ENCODE data around the gene SLC16A5.
A peak's percentile ranks its signal among the peaks of the same experiment; 100 is the strongest.

Gene SLC16A5

GRCh38 chr17:75144816-75145512, 57.2 kb downstream of the SLC16A5 start:
- H3K36me3 ChIP-seq (ENCODE audit: control insufficient read depth in 2 of 2, insufficient read depth in 2 of 2, low read length in 2 of 2): peaks cover 45 to 50% of the 10 kb centered on the region in 2 donors
- no peaks in the 10 kb centered on the region for H3K27me3 ChIP-seq (ENCODE audit: control insufficient read depth in 2 of 2, insufficient read depth in 2 of 2, low read length in 2 of 2)
- H3K27ac ChIP-seq (ENCODE audit: low read depth in 2 of 2, low read length in 2 of 2): no peak overlapping the region
- no peaks in the 10 kb centered on the region for H3K9me3 ChIP-seq (ENCODE audit: control insufficient read depth in 2 of 2, low read length in 2 of 2)
- H3K9ac ChIP-seq (ENCODE audit: low read depth in 1 of 2, low read length in 2 of 2): no peak overlapping the region
- no peak overlapping the region for H3K4me3 ChIP-seq (ENCODE audit: low read length in 2 of 2)
- H3K4me1 ChIP-seq (ENCODE audit: control insufficient read depth in 2 of 2, insufficient read depth in 2 of 2, low read length in 2 of 2): peaks cover 6 to 11% of the 10 kb centered on the region in 2 donors

DNA sequence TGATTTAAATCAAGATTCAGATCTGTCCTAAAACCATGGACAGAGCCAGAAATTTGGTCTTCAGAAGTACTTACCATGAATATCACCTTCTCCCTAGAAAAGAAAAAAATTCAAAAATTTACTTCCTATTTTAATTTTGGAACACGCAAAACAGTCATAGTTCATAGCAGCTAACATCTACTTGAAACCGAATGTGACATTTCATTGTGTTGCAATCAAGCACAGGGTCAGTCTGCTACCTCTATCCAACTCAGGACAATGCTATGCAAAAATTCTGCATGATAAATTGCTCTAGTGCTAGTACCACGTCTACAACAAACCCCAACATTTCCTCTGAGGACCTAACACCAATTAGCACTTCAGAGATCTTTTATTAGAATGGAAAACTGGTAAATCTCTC, 58.8 kb downstream of the SLC16A5 start:
- Histone ChIP-seq H3K27me3 (ENCODE audit: control insufficient read depth in 2 of 2, insufficient read depth in 2 of 2, low read length in 2 of 2) (no peaks in the 10 kb centered on the region), H3K27ac (ENCODE audit: low read depth in 2 of 2, low read length in 2 of 2) (no peak overlapping the region)

GRCh38 chr17:75147878-75148546, 60.3 kb downstream of the SLC16A5 start:
- Histone ChIP-seq H3K4me3 (ENCODE audit: low read length in 2 of 2) (no peak overlapping the region), H3K27ac (ENCODE audit: low read depth in 2 of 2, low read length in 2 of 2) (peak overlapping the region; percentile 76 to 83), H3K9me3 (ENCODE audit: control insufficient read depth in 2 of 2, low read length in 2 of 2) (no peaks in the 10 kb centered on the region), H3K36me3 (ENCODE audit: control insufficient read depth in 2 of 2, insufficient read depth in 2 of 2, low read length in 2 of 2) (peaks cover 32 to 43% of the 10 kb centered on the region in 2 donors), H3K27me3 (ENCODE audit: control insufficient read depth in 2 of 2, insufficient read depth in 2 of 2, low read length in 2 of 2) (no peaks in the 10 kb centered on the region), H3K4me1 (ENCODE audit: control insufficient read depth in 2 of 2, insufficient read depth in 2 of 2, low read length in 2 of 2) (peaks cover 11 to 15% of the 10 kb centered on the region in 2 donors), H3K9ac (ENCODE audit: low read depth in 1 of 2, low read length in 2 of 2) (peak overlapping the region in 1 of 2 donors; percentile 33)

More for the DNA sequence above, 58.8 kb downstream of the SLC16A5 start:
- Histone ChIP-seq H3K9me3 (ENCODE audit: control insufficient read depth in 2 of 2, low read length in 2 of 2) (no peaks in the 10 kb centered on the region), H3K4me1 (ENCODE audit: control insufficient read depth in 2 of 2, insufficient read depth in 2 of 2, low read length in 2 of 2) (peaks cover 6 to 11% of the 10 kb centered on the region in 2 donors), H3K9ac (ENCODE audit: low read depth in 1 of 2, low read length in 2 of 2) (no peak overlapping the region), H3K36me3 (ENCODE audit: control insufficient read depth in 2 of 2, insufficient read depth in 2 of 2, low read length in 2 of 2) (peaks cover 38 to 48% of the 10 kb centered on the region in 2 donors), H3K4me3 (ENCODE audit: low read length in 2 of 2) (no peak overlapping the region)

- Histone ChIP-seq H3K9me3 (ENCODE audit: control insufficient read depth in 2 of 2, low read length in 2 of 2) (no peaks in the 10 kb centered on the region), H3K4me3 (ENCODE audit: low read length in 2 of 2) (no peak overlapping the region), H3K4me1 (ENCODE audit: control insufficient read depth in 2 of 2, insufficient read depth in 2 of 2, low read length in 2 of 2) (peaks cover 18 to 24% of the 10 kb centered on the region in 2 donors), H3K36me3 (ENCODE audit: control insufficient read depth in 2 of 2, insufficient read depth in 2 of 2, low read length in 2 of 2) (peaks cover 5 to 14% of the 10 kb centered on the region in 2 donors), H3K27me3 (ENCODE audit: control insufficient read depth in 2 of 2, insufficient read depth in 2 of 2, low read length in 2 of 2) (no peaks in the 10 kb centered on the region), H3K9ac (ENCODE audit: low read depth in 1 of 2, low read length in 2 of 2) (no peak overlapping the region), H3K27ac (ENCODE audit: low read depth in 2 of 2, low read length in 2 of 2) (no peak overlapping the region)
Observed at GRCh38 chr17:75151930-75152329, 64.2 kb downstream of the SLC16A5 start.

GRCh38 chr17:75152523-75152921, 64.8 kb downstream of the SLC16A5 start:
- no peaks in the 10 kb centered on the region for H3K9me3 ChIP-seq (ENCODE audit: control insufficient read depth in 2 of 2, low read length in 2 of 2)
- H3K4me1 ChIP-seq (ENCODE audit: control insufficient read depth in 2 of 2, insufficient read depth in 2 of 2, low read length in 2 of 2): peaks cover 18 to 22% of the 10 kb centered on the region in 2 donors
- H3K27me3 ChIP-seq (ENCODE audit: control insufficient read depth in 2 of 2, insufficient read depth in 2 of 2, low read length in 2 of 2): no peaks in the 10 kb centered on the region
- H3K36me3 ChIP-seq (ENCODE audit: control insufficient read depth in 2 of 2, insufficient read depth in 2 of 2, low read length in 2 of 2): peaks cover 0 to 8% of the 10 kb centered on the region in 2 donors
- no peak overlapping the region for H3K9ac ChIP-seq (ENCODE audit: low read depth in 1 of 2, low read length in 2 of 2)
- H3K27ac ChIP-seq (ENCODE audit: low read depth in 2 of 2, low read length in 2 of 2): no peak overlapping the region
- H3K4me3 ChIP-seq (ENCODE audit: low read length in 2 of 2): peak overlapping the region; percentile 77 to 91

GRCh38 chr17:75152922-75153779, 65.4 kb downstream of the SLC16A5 start:
- Histone ChIP-seq H3K27me3 (ENCODE audit: control insufficient read depth in 2 of 2, insufficient read depth in 2 of 2, low read length in 2 of 2) (no peaks in the 10 kb centered on the region), H3K4me1 (ENCODE audit: control insufficient read depth in 2 of 2, insufficient read depth in 2 of 2, low read length in 2 of 2) (peaks cover 15 to 18% of the 10 kb centered on the region in 2 donors), H3K4me3 (ENCODE audit: low read length in 2 of 2) (peak overlapping the region; percentile 77 to 91), H3K9ac (ENCODE audit: low read depth in 1 of 2, low read length in 2 of 2) (peak overlapping the region; percentile 87 to 95), H3K27ac (ENCODE audit: low read depth in 2 of 2, low read length in 2 of 2) (peak overlapping the region; percentile 74 to 82), H3K36me3 (ENCODE audit: control insufficient read depth in 2 of 2, insufficient read depth in 2 of 2, low read length in 2 of 2) (peaks cover 0 to 3% of the 10 kb centered on the region in 2 donors), H3K9me3 (ENCODE audit: control insufficient read depth in 2 of 2, low read length in 2 of 2) (no peaks in the 10 kb centered on the region)

DNA sequence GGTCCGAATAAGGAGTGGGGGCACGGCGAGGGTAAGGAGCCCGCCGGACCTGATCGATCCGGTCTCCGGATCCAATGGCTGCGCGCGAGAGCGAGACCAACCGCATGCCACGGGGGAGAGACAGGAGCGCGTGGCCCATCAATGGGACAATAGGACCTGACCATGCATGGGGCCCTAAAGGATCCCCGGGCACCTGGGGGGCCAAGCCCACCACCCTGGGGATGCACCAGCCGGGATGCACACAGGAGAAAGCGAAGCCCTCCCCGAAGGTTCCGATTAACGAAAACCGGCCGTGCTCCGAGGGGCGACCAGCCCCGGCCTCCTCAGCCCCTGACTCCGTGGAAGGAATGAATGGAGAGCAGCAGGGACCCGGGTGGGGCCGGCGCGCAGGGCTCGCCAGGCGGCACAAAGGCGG, 66.0 kb downstream of the SLC16A5 start:
- peak overlapping the region; percentile 77 to 91 for H3K4me3 ChIP-seq (ENCODE audit: low read length in 2 of 2)
- H3K9me3 ChIP-seq (ENCODE audit: control insufficient read depth in 2 of 2, low read length in 2 of 2): no peaks in the 10 kb centered on the region
- no peaks in the 10 kb centered on the region for H3K27me3 ChIP-seq (ENCODE audit: control insufficient read depth in 2 of 2, insufficient read depth in 2 of 2, low read length in 2 of 2)
- peak overlapping the region; percentile 87 to 95 for H3K9ac ChIP-seq (ENCODE audit: low read depth in 1 of 2, low read length in 2 of 2)
- no peaks in the 10 kb centered on the region for H3K36me3 ChIP-seq (ENCODE audit: control insufficient read depth in 2 of 2, insufficient read depth in 2 of 2, low read length in 2 of 2)
- peaks cover 12 to 13% of the 10 kb centered on the region in 2 donors for H3K4me1 ChIP-seq (ENCODE audit: control insufficient read depth in 2 of 2, insufficient read depth in 2 of 2, low read length in 2 of 2)
- peak overlapping the region; percentile 74 to 82 for H3K27ac ChIP-seq (ENCODE audit: low read depth in 2 of 2, low read length in 2 of 2)

- Histone ChIP-seq H3K27me3 (ENCODE audit: control insufficient read depth in 2 of 2, insufficient read depth in 2 of 2, low read length in 2 of 2) (no peaks in the 10 kb centered on the region), H3K9me3 (ENCODE audit: control insufficient read depth in 2 of 2, low read length in 2 of 2) (no peaks in the 10 kb centered on the region), H3K9ac (ENCODE audit: low read depth in 1 of 2, low read length in 2 of 2) (peak within 1 kb of the TSS; percentile 87 to 95), H3K4me1 (ENCODE audit: control insufficient read depth in 2 of 2, insufficient read depth in 2 of 2, low read length in 2 of 2) (peaks cover 12 to 13% of the 10 kb centered on the region in 2 donors), H3K4me3 (ENCODE audit: low read length in 2 of 2) (peak within 1 kb of the TSS; percentile 77 to 91), H3K36me3 (ENCODE audit: control insufficient read depth in 2 of 2, insufficient read depth in 2 of 2, low read length in 2 of 2) (no peaks in the 10 kb centered on the region), H3K27ac (ENCODE audit: low read depth in 2 of 2, low read length in 2 of 2) (peak within 1 kb of the TSS; percentile 74 to 82)
Observed at GRCh38 chr17:75154195-75155106, 66.7 kb downstream of the SLC16A5 start, which contains the start of gene JPT1. Gene JPT1 (minus strand): TSS chr17:75154512. CDS start chr17:75154397, 115 bp downstream.

DNA sequence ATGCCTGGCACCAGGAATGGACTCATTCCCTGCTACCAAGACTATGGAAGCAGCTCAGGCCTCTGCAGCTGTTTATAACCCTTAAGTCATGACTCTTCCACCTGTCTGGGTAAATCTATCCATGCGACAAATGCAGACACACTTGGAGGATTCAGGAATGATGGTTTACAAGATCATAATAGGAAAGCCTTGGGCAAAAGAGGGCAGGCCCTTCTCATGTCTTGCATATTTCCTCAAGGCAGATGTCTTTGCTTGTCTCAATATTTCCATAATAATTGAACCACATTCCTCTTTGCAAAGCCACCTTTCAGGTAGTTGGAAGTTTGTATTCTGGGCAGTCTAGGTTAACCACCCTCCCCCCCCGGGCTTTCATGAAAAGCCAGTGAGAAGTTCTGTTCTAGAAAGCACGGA, 67.4 kb downstream of the SLC16A5 start:
- Histone ChIP-seq H3K4me3 (ENCODE audit: low read length in 2 of 2) (peak overlapping the region in 1 of 2 donors; percentile 76), H3K4me1 (ENCODE audit: control insufficient read depth in 2 of 2, insufficient read depth in 2 of 2, low read length in 2 of 2) (peaks cover 12 to 13% of the 10 kb centered on the region in 2 donors), H3K27ac (ENCODE audit: low read depth in 2 of 2, low read length in 2 of 2) (no peak overlapping the region), H3K36me3 (ENCODE audit: control insufficient read depth in 2 of 2, insufficient read depth in 2 of 2, low read length in 2 of 2) (no peaks in the 10 kb centered on the region), H3K27me3 (ENCODE audit: control insufficient read depth in 2 of 2, insufficient read depth in 2 of 2, low read length in 2 of 2) (no peaks in the 10 kb centered on the region), H3K9me3 (ENCODE audit: control insufficient read depth in 2 of 2, low read length in 2 of 2) (no peaks in the 10 kb centered on the region), H3K9ac (ENCODE audit: low read depth in 1 of 2, low read length in 2 of 2) (no peak overlapping the region)

Data from mucosa of rectum (tissue), 2 donors.